Gastrocnemius medialis (tissue), 4 donors: ENCODE data around the gene ZMAT5.
A peak's percentile ranks its signal among the peaks of the same experiment; 100 is the strongest.

Source experiments
- CTCF ChIP-seq, 5 experiments: fragments of 450-650 bp in 3 of 5; fragments of 200-600 bp in 2 of 5; sonication (generic) in 2 of 5; IDR thresholded peaks in 4 of 5; conservative IDR thresholded peaks in 1 of 5; 1 replicate in 4 of 5; 2 replicates in 1 of 5; pipeline ENCODE4 v1.5.1; 2016 to 2019; ENCODE audit warnings: antibody characterized with exemption in 5 of 5, mild to moderate bottlenecking in 3 of 5, moderate library complexity in 3 of 5
- POLR2A ChIP-seq, 2 donors: fragments of 450-650 bp; IDR thresholded peaks; one replicate each; pipeline ENCODE4 v1.6.1; 2017; ENCODE audit warnings: antibody characterized with exemption in 2 of 2, mild to moderate bottlenecking in 2 of 2, moderate library complexity in 2 of 2

- TF ChIP-seq CTCF (IDR thresholded peaks at IDR 0.05 in 4 of 5, conservative IDR thresholded peaks at IDR 0.05 in 1 of 5) (peak; percentile 48 to 78 (median 70)), POLR2A (IDR thresholded peaks at IDR 0.05) (no peak)
These were observed 77.0 kb downstream of the ZMAT5 start for GRCh38 chr22:29689880-29690213.
